Measurements from ENCODE around the gene VPS35L. TPM values are rescaled to one million over a fixed set of nuclear protein-coding genes. Genes with fewer than 3 reads are reported as not detected.

Gene VPS35L, protein sequence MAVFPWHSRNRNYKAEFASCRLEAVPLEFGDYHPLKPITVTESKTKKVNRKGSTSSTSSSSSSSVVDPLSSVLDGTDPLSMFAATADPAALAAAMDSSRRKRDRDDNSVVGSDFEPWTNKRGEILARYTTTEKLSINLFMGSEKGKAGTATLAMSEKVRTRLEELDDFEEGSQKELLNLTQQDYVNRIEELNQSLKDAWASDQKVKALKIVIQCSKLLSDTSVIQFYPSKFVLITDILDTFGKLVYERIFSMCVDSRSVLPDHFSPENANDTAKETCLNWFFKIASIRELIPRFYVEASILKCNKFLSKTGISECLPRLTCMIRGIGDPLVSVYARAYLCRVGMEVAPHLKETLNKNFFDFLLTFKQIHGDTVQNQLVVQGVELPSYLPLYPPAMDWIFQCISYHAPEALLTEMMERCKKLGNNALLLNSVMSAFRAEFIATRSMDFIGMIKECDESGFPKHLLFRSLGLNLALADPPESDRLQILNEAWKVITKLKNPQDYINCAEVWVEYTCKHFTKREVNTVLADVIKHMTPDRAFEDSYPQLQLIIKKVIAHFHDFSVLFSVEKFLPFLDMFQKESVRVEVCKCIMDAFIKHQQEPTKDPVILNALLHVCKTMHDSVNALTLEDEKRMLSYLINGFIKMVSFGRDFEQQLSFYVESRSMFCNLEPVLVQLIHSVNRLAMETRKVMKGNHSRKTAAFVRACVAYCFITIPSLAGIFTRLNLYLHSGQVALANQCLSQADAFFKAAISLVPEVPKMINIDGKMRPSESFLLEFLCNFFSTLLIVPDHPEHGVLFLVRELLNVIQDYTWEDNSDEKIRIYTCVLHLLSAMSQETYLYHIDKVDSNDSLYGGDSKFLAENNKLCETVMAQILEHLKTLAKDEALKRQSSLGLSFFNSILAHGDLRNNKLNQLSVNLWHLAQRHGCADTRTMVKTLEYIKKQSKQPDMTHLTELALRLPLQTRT
- total RNA-seq (2022; extraction: Qiagen RNA extraction; ENCODE audit: low read depth), result 27.0 to 34.2 TPM (median 30.9 TPM) in 5 replicates

DNA sequence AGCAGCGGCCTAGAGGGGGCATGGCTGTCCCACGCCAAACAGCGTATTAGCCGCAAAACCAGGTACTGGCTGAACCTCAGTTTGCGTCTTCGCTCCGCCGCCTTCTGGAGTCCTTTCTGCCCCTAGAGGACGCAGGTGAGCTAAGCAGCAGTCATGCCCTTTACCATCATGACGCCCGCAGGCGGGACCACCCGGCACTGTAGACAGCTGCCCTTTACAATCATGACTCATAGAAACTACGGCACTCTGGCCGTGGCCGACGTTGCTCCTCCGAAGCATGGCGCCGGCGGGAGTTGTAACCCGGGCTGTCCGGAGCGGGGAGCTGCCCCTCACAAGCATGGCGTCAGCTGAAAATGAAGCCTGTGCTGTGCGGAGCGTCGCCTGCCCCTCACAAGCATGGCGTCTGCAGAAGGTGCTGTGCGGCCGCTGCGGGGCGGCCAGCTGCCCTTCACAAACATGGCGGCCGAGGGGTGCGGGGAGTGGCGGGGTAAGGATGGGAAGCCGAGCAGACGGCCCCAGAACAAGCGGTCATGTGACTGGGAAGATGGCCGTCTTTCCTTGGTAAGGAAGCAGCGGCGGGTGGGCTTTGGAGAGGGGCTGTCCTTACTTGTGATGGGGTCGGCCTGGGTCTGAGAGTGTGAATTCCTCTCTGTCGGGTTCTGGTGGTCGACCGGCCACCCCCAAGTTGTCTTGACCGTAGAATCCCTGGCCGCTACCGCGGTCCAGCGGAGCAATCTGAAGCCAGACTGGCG, at the start of gene VPS35L:
TSS of gene VPS35L (plus strand) at position 518 of the 752 bp plus-strand sequence. CDS start at position 545, 27 bp downstream.

DNA sequence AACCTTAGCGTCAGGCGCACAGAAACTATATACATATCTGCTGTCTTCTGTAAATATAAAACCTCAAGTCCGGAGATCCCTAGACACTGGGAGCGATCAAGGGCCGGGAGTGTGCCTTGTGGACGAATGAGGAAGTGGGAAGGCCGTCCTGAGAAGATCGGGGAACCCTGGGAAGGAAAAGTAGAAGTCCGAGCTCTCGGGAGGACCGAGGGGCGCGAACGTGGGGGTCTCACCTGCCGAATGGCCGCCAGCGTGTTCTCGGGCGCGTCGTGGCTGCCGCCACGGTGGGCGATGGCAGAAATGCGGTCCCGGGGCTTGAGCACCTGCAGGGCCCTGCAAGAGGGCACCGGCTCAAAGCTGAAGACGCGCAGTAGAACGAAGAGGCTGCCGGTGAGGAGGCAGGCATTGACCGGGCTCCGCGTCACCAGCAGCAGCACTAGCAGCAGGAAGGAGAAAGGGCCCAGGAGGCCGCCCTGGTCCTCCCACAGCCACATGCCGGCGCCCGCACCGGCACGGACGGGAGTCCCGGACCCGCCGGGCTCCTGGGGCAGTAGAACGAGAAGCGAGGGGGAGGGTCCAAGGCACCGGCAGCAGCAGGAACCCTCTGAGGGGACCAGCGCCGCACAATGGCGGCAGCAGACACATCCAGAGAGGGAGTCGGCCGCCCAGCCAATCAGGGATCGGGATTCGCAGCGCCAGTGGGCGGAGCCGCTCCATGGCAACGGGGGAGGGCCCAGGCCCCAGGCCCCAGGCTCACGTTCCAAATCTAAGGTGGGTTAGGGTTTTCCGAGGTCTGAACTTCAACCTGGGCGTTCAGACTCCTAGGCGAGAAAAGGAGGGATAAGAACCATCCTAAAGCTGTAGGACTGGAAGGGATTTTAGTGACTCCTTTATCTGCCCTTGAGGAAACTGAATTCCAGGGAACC, 33.8 kb upstream of the VPS35L start, which contains the start of gene GDE1:
TSS of gene GDE1 (minus strand) at position 628 of the 926 bp plus-strand sequence. CDS start at position 494, 134 bp downstream.

DNA sequence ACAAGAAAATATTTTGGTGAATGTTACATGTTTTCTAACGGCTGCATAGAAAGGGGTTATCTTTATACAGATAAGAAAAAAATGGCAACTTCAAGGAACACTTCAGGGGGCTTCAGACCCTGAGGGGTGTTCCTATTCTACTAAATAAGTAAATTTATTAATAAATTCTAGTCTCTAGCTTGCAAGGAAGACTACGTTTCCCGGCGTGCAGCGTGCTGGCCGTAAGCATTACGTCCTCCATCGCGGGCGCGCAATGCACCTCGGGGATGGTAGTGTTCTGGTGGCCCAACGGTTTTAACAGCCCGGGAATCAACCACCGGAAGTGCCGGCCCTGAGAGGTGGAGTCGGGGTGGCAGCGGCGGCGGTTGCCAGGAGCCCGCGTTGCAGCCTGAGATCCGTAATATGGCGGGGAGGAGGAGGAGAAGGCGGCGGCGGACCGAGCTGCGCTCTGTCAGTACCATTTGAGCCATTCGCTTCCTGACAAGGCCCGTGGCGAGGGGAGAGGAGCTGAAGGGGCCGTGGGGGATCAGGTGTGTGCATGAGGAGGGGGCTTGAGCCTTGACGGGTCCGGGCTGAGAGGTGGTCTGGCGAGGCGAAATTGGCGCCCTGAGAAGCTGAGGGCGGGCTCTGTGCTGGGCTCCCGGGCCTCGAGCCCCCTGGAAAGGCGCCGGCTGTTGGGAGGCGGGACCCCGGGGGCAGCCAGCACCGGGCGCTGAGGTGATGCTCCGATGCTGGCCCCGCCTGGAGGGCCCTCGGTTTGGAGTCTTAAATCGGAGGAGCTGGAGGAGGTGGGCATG, 31.7 kb upstream of the VPS35L start, which contains the start of gene CCP110:
TSS of gene CCP110 (plus strand) at position 384 of the 797 bp plus-strand sequence. CDS start 3,940 bp downstream, outside the sequence.

DNA sequence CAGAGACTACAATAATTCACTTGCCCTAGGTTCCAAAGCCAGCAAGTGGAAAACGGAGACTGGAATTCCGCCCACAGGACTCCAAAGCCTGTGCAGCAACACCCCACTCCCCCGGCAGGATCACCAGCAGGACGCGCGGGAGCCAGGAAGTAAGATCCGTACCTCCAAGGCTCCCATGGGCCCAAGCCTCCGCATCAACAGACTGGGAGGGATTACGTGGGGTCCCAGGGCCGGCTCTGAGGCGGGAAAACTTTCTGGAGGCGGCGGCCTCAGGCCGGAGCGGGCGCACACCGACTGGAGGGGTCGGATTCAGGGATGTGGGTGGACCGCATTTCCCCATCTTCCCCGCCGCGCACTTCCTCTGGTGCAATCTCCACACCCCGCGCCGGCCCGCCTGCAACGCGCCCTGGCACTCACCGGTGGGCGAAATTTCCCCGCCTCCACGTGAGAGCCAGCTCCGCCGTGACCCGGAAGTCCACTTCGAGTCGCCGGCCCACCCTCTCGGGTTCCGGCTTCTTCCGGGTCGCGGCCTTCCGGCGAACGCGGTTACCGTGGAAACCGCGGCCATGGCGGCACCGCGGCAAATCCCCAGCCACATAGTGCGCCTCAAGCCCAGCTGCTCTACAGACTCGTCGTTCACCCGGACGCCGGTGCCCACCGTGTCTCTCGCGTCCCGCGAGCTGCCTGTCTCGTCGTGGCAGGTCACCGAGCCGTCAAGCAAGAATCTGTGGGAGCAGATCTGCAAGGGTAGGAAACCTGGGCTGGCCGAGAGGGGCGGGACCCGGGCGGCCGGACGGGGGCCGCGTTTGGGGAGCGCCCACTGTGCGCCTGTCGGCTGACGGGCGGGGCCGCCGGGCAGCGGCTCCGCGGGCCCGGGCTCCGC, 162.5 kb downstream of the VPS35L start, which contains the start of the genes IQCK and KNOP1:
TSS of gene IQCK (plus strand) at position 531 of the 883 bp plus-strand sequence. CDS start at position 567, 36 bp downstream.
TSS of gene KNOP1 (minus strand) at position 487 of the 883 bp plus-strand sequence. CDS start 3,192 bp downstream, outside the sequence.

Other genes with a start within 250 kb of the VPS35L start
- 6.1 to 8.1 TPM (median 6.4 TPM) in 5 replicates for gene TMC5, start 137.8 kb upstream of the VPS35L start, total RNA-seq (2022; extraction: Qiagen RNA extraction; ENCODE audit: low read depth)
- 90.5 to 101 TPM (median 99.4 TPM) in 5 replicates for gene GDE1, start 33.6 kb upstream of the VPS35L start, total RNA-seq (2022; extraction: Qiagen RNA extraction; ENCODE audit: low read depth)
- 5.8 to 12.6 TPM (median 11.3 TPM) in 5 replicates for gene CCP110, start 31.8 kb upstream of the VPS35L start, total RNA-seq (2022; extraction: Qiagen RNA extraction; ENCODE audit: low read depth)
- 36.6 to 45.5 TPM (median 44.6 TPM) in 5 replicates for gene KNOP1, start 162.5 kb downstream of the VPS35L start, total RNA-seq (2022; extraction: Qiagen RNA extraction; ENCODE audit: low read depth)
- gene IQCK, start 162.6 kb downstream of the VPS35L start, total RNA-seq (2022; extraction: Qiagen RNA extraction; ENCODE audit: low read depth), result 6.9 to 12.4 TPM (median 10.6 TPM) in 5 replicates